ENCODE data around the gene MMP7.
"Not testable (repeated sequence)": the region's sequence is repeated elsewhere in the genome, so short reads cannot be mapped to it uniquely, and the experiment has no call there.

- not testable (repeated sequence) for TF ChIP-seq EZH2 (IDR thresholded peaks at IDR 0.05; ENCODE audit: borderline replicate concordance)
- TF ChIP-seq, protein P1, sequence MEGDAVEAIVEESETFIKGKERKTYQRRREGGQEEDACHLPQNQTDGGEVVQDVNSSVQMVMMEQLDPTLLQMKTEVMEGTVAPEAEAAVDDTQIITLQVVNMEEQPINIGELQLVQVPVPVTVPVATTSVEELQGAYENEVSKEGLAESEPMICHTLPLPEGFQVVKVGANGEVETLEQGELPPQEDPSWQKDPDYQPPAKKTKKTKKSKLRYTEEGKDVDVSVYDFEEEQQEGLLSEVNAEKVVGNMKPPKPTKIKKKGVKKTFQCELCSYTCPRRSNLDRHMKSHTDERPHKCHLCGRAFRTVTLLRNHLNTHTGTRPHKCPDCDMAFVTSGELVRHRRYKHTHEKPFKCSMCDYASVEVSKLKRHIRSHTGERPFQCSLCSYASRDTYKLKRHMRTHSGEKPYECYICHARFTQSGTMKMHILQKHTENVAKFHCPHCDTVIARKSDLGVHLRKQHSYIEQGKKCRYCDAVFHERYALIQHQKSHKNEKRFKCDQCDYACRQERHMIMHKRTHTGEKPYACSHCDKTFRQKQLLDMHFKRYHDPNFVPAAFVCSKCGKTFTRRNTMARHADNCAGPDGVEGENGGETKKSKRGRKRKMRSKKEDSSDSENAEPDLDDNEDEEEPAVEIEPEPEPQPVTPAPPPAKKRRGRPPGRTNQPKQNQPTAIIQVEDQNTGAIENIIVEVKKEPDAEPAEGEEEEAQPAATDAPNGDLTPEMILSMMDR (IDR thresholded peaks at IDR 0.05; ENCODE audit: poor library complexity), result not testable (repeated sequence)
Observed at GRCh38 chr11:102502831-102503230, 27.7 kb downstream of the MMP7 start.

All from hepatocyte (in vitro differentiated cells).